SU-DHL-6 (cell line): ENCODE measurements around the gene IVD.

Experiments
- H2AFZ ChIP-seq: fragments of 200-600 bp; sonication (generic); 2 replicates; pipeline ENCODE4 v1.6.1; 2014; ENCODE audit warnings: low read depth, mild to moderate bottlenecking, moderate library complexity, mixed read lengths, antibody characterized with exemption, low read length; ENCODE audit not compliant: severe bottlenecking
- H3F3A ChIP-seq: fragments of 200-600 bp; shearing (Covaris generic); 2 replicates; pipeline ENCODE4 v1.6.0; 2016; ENCODE audit warnings: antibody characterized with exemption, mild to moderate bottlenecking; ENCODE audit not compliant: insufficient read depth
- H3K27ac ChIP-seq: fragments of 200-600 bp; sonication (generic); 2 replicates; pipeline ENCODE4 v1.5.1; 2016; ENCODE audit warnings: low read depth, mild to moderate bottlenecking, low read length, moderate library complexity, mixed read lengths
- H3K27me3 ChIP-seq: fragments of 200-600 bp; sonication (generic), shearing (Covaris generic); 2 replicates; pipeline ENCODE4 v1.6.0; 2014; ENCODE audit warnings: mild to moderate bottlenecking, low read length
- H3K36me3 ChIP-seq: fragments of 200-600 bp; sonication (generic); 2 replicates; pipeline ENCODE4 v1.6.1; 2014; ENCODE audit warnings: mild to moderate bottlenecking, low read length, mixed read lengths
- H3K4me2 ChIP-seq: fragments of 300-600, 200-600 bp; shearing (Covaris generic), sonication (generic); 2 replicates; pipeline ENCODE4 v1.6.0; 2014; ENCODE audit warnings: low read length, low read depth, mild to moderate bottlenecking; ENCODE audit not compliant: poor library complexity, severe bottlenecking
- H3K4me3 ChIP-seq: fragments of 200-600 bp; sonication (generic); 2 replicates; pipeline ENCODE4 v1.5.1; 2014; ENCODE audit warnings: antibody characterized with exemption, low read length, mild to moderate bottlenecking, mixed read lengths; ENCODE audit not compliant: insufficient read depth, poor library complexity, severe bottlenecking
- H3K79me2 ChIP-seq: fragments of 200-600 bp; sonication (generic); 2 replicates; pipeline ENCODE4 v1.6.1; 2014; ENCODE audit warnings: mild to moderate bottlenecking, low read length, moderate library complexity; ENCODE audit not compliant: insufficient read depth
- H3K9ac ChIP-seq: fragments of 200-600 bp; sonication (generic); 2 replicates; pipeline ENCODE4 v1.7.0; 2014; ENCODE audit warnings: mild to moderate bottlenecking, low read length
- H3K9me2 ChIP-seq: fragments of 200-600 bp; sonication (generic); replicated peaks from 2 replicates; pipeline ENCODE4 v1.6.1; 2014; ENCODE audit warnings: low read length; ENCODE audit not compliant: insufficient read depth
- H3K9me3 ChIP-seq: fragments of 200-600 bp; sonication (generic); 2 replicates; pipeline ENCODE4 v1.6.1; 2014; ENCODE audit warnings: low read length, mixed read lengths; ENCODE audit not compliant: insufficient read depth
- H4K20me1 ChIP-seq: fragments of 200-600 bp; sonication (generic); 2 replicates; pipeline ENCODE4 v1.6.1; 2014; ENCODE audit warnings: low read depth, mild to moderate bottlenecking, antibody characterized with exemption, low read length, moderate library complexity, mixed read lengths
- CTCF ChIP-seq: fragments of 200-600 bp; sonication (generic); IDR thresholded peaks from one replicate; pipeline ENCODE4 v1.5.1; 2017; ENCODE audit warnings: antibody characterized with exemption, mild to moderate bottlenecking, low read length, moderate library complexity; ENCODE audit not compliant: insufficient read depth, poor library complexity, severe bottlenecking
- EZH2phosphoT487 ChIP-seq: fragments of 200-600 bp; sonication (generic), shearing (Covaris generic); conservative IDR thresholded peaks from 2 replicates; pipeline ENCODE4 v1.6.1; 2018; ENCODE audit warnings: mild to moderate bottlenecking, antibody characterized with exemption, low read length, moderate library complexity, mixed read lengths

The IVD gene

DNA sequence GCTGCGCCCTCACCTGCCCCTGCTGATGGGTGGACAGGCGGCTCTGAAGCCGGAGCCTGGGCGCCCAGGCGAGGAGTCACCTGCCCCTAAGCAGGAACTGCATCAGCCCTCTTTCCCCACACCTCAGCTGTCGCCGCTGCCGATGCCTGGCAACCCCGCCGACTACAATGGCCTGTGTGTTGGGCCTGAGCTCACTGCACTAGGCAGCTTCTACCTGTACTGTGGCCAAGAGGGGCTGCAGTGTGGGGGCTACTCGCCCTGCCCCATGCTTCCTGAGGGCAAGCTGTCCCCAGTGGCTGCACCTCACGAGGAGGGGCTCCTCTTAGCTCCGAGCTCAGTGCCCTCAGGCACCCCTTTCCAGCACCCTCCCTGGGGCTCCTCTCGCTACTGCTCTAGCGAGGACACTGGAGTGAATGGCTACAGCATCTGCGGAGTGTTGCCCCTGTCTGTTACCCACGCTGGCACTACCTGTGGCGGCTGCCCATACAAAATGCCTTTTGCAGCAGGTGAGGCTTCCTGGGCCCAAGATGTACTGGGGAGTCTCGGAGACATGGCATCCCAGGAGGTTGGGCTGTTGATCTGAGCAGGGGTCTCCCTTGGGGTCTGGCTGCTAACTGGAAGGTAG, 53.9 kb downstream of the IVD start:
- Histone ChIP-seq H4K20me1 (no peaks in the 10 kb centered on the region), H3K27me3 (no peaks in the 10 kb centered on the region), H3K79me2 (peaks cover 38% of the 10 kb centered on the region), H3K9me2 (no peaks in the 10 kb centered on the region), H3F3A (no peaks in the 10 kb centered on the region), H3K9me3 (no peaks in the 10 kb centered on the region), H3K27ac (no peak overlapping the region), H3K9ac (no peak overlapping the region), H3K4me2 (no peak overlapping the region), H2AFZ (no peak overlapping the region), H3K4me3 (no peak overlapping the region), H3K36me3 (no peaks in the 10 kb centered on the region)
- no peak for TF ChIP-seq CTCF
- no peak for TF ChIP-seq EZH2phosphoT487

GRCh38 chr15:40460404-40460803, 54.8 kb downstream of the IVD start:
- no peak overlapping the region for H3K27ac ChIP-seq
- H4K20me1 ChIP-seq, result no peaks in the 10 kb centered on the region
- no peak for TF ChIP-seq CTCF
- no peak for TF ChIP-seq EZH2phosphoT487
- no peaks in the 10 kb centered on the region for H3F3A ChIP-seq
- H3K9ac ChIP-seq, result no peak overlapping the region
- H3K4me3 ChIP-seq, result no peak overlapping the region
- no peaks in the 10 kb centered on the region for H3K36me3 ChIP-seq
- no peak overlapping the region for H3K4me2 ChIP-seq
- no peak overlapping the region for H2AFZ ChIP-seq
- no peaks in the 10 kb centered on the region for H3K9me2 ChIP-seq
- H3K27me3 ChIP-seq, result no peaks in the 10 kb centered on the region
- H3K79me2 ChIP-seq, result peaks cover 28% of the 10 kb centered on the region
- H3K9me3 ChIP-seq, result no peaks in the 10 kb centered on the region

- peaks cover 14% of the 10 kb centered on the region; the same call in 1 of the 2 replicates for H3K79me2 ChIP-seq
- H3K36me3 ChIP-seq, result no peaks in the 10 kb centered on the region
Measured at GRCh38 chr15:40461958-40462357, 56.4 kb downstream of the IVD start.

More at GRCh38 chr15:40461958-40462357, 56.4 kb downstream of the IVD start:
- H2AFZ ChIP-seq, result no peak overlapping the region
- no peak overlapping the region for H3K4me2 ChIP-seq
- H3K9ac ChIP-seq, result no peak overlapping the region
- no peaks in the 10 kb centered on the region for H4K20me1 ChIP-seq
- no peak for TF ChIP-seq EZH2phosphoT487
- no peak for TF ChIP-seq CTCF
- H3K4me3 ChIP-seq, result no peak overlapping the region
- H3K27ac ChIP-seq, result no peak overlapping the region
- no peaks in the 10 kb centered on the region for H3K9me3 ChIP-seq
- no peaks in the 10 kb centered on the region for H3F3A ChIP-seq
- no peaks in the 10 kb centered on the region for H3K27me3 ChIP-seq
- H3K9me2 ChIP-seq, result no peaks in the 10 kb centered on the region
